ENCODE measurements around the gene CIDEA.
"Not testable (repeated sequence)": the region's sequence is repeated elsewhere in the genome, so short reads cannot be mapped to it uniquely, and the experiment has no call there.

The CIDEA gene, protein sequence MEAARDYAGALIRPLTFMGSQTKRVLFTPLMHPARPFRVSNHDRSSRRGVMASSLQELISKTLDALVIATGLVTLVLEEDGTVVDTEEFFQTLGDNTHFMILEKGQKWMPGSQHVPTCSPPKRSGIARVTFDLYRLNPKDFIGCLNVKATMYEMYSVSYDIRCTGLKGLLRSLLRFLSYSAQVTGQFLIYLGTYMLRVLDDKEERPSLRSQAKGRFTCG

DNA sequence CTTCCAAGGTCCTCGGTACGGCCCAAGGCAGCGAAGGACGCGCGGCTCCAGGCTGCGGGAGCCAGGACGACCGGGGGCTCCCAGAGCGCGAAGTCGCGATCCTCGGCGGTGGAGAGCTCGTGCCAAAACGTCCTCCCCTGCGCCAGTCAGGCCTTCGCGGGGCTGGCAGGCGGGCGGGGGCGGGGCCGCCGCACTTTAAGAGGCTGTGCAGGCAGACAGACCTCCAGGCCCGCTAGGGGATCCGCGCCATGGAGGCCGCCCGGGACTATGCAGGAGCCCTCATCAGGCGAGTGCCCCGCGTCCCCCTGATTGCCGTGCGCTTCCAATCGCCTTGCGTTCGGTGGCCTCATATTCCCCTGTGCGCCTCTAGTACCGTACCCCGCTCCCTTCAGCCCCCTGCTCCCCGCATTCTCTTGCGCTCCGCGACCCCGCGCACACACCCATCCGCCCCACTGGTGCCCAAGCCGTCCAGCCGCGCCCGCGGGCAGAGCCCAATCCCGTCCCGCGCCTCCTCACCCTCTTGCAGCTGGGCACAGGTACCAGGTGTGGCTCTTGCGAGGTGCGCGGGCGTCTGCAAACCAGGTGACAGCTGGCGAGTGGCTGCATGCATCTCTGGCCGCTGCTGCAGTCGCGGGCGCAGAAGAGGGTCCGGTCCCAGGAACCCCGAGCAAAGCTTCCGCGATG, at the start of gene CIDEA:
CIDEA (plus strand) TSS at position 226 of the 684 bp plus-strand sequence; CDS start at position 249, 23 bp downstream.
- DNase-seq = peak; percentile 71

DNA sequence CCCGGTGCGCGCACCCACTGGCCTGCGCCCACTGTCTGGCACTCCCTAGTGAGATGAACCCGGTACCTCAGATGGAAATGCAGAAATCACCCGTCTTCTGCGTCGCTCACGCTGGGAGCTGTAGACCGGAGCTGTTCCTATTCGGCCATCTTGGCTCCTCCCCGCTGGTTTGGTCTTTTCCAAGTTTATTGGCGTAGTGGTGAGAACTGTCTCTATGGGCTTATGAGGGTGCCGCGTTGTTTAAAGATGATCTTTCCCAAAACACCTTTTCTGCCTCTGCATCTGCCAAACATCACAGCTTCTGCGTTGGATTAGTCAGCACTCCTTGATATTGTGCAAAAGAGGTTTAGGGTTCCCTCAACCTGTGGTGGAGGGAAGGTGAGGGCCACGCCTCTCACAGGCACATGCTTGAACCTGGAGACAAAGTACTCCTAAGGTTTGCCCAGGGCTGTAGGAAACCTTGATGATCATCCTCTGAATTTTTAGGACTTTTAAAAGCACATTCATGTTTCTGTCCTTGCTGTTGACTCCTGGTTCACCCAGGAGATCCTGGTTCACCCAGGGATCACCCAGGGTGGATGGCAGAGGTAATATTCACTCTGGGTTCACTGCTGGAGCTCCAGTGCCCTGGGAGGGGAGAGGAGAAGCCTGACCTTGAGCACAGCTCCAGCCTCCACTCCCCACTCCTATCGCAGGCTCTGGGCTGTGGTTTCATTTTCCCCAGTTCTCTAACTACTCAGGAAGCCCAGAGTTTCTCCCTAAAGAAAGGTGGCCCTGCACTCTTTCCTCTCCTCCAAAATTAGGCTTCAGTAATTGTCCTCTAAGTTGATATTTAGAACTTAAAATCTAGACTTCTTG, 45.6 kb upstream of the CIDEA start:
- DNase-seq = not testable (repeated sequence)

DNA sequence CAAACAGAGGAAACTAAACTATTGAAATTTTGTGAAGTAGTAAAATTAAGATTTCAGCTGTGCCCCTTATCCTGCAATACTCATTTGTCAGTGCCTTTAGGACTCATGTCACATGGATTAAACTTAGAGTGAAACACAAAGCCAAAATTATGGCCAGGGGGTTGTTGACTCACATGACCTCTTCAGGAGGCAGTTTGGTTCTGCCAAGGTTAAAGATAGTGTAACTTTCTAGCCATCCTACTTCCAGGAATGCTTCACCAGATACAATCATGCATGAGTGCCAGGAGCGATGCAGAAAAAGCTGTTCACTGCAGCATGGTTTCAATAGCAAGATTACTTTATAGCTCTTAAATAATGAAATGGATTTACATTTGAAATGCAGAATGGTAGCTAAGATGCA, 41.9 kb upstream of the CIDEA start:
- not testable (repeated sequence) for DNase-seq

DNA sequence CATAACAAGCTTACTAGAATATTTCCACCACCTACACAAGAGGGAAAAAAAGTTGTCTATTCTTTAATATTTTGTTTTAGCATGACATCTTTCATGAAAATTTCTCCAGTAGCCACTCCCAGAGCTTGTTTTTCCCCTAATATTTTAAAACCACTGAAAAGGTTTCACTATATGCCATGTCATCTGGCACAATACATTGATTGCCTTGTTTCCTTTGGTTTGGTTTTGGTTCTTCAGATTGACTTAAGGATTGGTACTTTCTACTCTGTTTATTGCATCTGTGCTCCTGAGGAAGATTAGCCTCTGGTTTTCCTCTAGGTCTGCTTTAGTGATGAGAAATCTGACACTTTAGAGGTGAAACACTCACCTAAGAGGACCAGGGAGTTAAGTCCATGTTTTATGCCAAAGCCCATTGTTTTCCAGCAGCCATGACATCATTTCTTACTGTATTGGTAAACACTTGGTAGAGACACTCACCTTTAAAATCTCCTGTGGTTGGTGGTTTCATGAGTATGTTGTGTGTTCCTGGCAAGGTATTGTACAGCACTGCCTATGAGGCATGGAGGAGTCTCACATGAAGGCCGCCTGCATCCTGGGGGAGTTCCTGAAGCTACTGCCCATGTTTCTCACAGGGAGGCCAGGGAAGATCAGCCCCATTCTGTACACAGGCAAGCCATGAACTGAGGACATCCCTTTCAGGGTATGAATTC, 39.7 kb upstream of the CIDEA start:
- not testable (repeated sequence) for DNase-seq

DNA sequence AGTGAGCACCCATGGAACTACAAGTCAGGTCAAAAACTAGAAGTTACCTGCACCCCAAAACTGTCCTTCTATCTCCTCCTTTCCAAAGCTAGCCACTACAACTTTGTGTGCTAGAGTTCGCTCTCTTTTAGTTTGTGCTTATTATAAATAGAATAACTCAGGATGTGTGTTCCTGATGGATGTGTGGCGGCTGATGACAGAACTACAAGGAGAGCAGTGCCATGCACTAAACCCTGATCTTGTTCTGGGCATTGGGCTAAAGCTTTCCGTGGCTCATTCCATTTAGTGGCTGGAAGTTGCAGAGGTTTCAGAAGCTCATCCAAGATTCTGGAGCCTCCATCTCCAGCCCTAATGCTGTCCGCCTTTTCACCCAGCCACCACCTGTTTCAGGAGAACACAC, 37.7 kb upstream of the CIDEA start:
- DNase-seq = not testable (repeated sequence)

DNA sequence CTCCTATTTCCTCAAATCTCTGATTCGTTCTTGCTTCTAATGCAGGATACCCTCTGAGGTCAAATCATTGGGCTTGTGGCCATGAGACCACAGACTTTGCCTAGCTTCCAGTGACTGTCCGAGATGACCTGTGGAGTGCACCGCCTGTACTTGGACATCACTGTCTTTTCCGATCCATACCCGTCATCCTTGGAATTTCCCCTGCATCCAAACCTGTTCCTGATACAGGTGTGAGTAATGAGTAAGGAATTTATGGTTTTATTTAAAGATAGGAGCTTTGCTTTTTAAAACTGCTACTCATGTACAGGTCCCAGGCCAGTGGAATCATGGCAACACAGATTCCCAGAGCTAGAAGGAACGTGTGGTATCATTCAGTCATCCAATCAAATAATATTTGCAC, 35.6 kb upstream of the CIDEA start:
- DNase-seq = not testable (repeated sequence)

DNA sequence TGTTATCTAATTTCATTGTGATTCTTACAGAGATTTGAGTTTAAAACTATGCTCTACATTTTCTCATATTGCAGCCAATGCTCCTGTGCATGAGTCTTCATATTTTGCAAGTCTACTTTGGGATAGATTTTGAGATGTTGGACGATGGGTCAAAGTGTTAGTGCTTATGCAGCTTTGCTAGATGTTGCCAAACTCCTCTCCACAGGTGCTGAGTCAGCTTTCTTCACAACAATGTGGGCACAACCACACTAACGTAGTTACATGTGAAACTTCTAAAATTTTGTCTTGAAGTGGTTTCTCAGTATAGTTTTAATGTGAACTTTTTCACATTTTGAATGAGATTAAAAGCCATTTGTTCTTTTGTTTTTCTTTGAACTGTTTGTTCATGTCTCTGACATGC, 32.1 kb upstream of the CIDEA start:
- not testable (repeated sequence) for DNase-seq

DNA sequence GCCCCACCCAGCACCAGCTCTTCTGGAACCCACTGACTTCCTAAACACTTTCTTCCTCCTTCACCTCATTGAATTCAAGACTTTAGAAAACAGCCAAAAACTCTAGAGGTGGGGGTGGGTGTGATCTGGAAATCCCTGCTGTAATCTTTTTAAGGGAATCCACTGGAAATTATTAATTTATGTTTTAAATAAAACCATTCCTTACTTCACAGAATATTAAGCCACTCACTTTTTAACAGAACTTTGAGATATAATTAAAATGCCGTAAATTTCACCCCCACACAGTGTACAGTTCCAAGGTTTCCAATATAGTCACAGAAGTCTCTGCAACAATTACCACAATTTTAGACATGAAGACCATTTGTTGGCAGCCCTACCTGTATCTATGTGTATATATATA, 30.8 kb upstream of the CIDEA start:
- not testable (repeated sequence) for DNase-seq

DNA sequence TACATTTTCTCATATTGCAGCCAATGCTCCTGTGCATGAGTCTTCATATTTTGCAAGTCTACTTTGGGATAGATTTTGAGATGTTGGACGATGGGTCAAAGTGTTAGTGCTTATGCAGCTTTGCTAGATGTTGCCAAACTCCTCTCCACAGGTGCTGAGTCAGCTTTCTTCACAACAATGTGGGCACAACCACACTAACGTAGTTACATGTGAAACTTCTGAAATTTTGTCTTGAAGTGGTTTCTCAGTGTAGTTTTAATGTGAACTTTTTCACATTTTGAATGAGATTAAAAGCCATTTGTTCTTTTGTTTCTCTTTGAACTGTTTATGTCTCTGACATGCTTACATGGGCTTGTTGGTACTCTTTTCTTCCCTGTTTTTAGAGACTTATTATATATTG, 27.4 kb upstream of the CIDEA start:
- not testable (repeated sequence) for DNase-seq

DNA sequence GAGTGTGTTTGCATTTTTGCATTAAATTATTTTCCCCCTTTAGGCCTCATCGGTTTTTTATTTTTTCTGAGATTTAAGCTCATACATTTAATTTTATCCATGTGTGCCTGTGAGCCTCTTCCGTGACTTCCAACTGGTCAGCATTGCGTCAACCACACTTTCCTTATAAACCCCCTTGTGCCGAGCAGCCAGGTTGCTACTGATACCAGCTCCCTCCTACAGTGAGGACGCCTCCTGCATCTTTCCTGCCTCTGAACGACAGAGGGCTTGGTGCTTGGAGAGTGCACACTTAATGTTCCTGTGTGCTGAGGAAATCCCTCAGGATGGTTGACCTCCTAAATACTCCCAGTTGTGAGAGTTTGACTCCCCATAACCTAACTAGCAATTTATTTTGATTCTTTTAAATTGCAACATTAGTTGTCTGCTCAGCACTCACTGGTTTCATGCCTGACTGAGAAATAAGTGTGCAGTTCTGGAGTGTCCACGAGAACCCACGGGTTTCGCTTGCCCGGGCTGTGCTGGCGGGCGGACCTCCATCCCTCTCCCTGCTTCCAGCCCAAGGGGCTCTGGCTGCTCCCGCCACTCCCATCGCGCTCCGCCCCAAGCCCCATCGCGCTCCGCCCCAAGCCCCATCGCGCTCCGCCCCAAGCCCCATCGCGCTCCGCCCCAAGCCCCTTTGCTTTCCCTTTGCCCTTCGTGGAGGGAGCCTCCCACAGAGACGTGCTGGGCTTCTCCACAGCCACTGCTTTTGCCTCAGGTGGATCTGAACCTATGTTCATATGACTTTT, 26.6 kb upstream of the CIDEA start:
- peak; percentile 17 for DNase-seq

DNA sequence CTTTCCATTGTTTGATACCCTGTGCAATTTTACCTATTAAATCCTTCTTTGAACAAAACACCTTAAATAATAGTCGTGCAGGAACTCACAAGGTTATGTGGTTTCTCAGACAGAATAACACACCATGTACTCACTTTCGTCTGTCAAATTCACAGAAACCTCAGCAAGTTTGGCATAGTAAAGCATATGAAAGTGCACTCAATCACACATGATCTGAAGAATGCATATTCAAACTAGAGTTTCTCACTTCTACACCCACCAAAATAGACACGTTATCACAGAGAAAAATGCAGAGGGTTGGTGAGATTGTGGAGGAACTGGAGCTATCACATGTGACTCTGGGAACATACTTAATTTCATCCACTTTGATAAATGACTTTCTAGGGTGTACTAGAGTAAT, 25.9 kb upstream of the CIDEA start:
- not testable (repeated sequence) for DNase-seq

DNA sequence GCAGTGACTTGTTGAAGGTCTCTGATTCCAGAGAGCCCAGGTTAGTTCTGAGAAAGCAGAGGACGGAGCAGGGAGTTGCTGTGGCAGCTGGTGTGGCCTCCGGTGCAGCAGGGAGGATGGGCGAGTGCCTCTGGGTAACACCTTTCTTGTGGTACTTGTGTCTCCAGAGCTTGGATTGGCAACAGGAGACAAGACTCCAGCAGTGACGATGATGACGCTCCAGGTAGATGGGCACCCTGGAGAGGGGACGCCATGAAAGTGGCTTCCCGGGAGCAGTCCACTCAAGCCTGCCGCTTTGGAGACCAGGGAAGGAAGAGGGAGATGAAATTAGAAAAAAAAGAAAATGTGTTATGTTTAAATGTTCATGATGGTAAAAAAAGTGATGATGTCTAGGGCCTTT, 23.6 kb upstream of the CIDEA start:
- DNase-seq = not testable (repeated sequence)

DNA sequence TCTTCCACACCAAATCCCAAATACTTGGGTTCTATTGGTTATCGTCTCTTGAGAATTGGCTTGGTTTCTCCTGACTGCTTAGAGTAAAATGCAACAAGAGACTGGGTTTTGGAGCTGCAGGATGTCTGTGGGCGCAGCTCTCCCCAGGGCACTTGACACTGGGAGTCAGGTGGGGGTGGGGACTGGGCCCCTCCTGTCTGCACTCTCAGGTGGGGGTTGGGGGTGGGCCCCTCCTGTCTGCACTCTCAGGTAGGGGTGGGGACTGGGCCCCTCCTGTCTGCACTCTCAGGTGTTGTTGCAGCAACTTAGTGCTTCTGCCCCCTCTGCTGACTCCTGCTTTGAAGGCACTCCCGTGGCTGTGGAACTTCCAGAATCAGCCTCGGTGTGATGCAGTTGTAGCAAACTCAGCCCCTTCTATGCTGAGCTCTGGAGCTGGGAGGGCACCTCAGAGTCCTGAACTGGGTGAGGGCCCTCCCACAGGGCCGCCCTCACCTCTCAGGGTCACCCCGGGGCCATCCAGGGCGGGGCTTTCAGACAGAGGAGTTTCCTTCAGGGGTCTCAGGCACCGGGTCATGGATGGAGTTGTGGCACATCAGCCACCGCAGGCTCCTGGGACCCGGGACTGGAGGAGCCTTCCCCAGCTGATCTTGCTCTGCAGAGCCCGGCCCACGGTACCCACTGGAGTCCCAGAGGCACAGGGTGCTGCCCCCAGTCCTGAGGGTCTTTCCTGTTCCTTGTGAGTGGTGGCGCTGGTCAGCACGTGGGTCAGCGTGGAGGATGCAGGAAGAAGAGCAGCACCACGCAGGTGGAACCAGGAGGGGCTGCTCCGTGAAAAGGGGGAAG, 22.9 kb upstream of the CIDEA start:
- no peak for DNase-seq

DNA sequence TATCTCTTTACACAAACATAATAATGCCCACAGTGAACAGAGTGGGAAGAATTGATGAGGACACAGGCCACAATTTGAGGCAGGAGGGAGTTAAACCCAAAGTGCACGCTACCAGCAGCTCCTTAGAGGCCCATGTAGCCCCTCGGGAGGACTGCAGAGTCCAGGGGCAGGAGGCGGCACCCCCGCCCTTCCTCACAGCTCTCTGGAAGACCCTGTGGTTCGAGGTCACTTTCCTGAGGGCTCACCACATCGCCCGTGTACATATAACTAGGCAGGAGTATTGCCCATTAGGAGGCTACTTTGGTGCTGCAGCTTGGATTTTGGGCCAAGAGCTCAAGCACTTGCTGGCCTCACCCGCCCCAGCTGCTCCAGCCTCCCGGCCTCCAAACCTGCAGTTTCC, 22.2 kb upstream of the CIDEA start:
- no peak for DNase-seq

DNA sequence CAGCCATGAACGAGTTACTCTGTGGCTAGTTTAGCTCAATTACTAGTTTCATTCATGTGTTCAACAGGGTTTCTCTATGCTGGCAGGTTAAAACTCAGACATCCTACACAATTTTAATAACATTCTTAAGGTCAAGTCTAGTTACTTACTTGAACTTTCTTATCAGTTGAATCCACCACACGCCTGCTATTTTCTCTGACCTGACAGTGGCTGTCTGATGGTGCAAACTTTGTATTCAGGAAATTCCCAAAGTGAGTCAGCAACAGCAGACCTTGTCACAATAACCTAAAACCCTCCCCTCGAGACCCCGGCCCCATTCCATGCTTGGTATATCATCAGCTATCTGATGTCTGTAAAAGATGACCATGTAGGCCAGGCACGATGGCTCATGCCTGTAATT, 20.8 kb upstream of the CIDEA start:
- no peak for DNase-seq

DNA sequence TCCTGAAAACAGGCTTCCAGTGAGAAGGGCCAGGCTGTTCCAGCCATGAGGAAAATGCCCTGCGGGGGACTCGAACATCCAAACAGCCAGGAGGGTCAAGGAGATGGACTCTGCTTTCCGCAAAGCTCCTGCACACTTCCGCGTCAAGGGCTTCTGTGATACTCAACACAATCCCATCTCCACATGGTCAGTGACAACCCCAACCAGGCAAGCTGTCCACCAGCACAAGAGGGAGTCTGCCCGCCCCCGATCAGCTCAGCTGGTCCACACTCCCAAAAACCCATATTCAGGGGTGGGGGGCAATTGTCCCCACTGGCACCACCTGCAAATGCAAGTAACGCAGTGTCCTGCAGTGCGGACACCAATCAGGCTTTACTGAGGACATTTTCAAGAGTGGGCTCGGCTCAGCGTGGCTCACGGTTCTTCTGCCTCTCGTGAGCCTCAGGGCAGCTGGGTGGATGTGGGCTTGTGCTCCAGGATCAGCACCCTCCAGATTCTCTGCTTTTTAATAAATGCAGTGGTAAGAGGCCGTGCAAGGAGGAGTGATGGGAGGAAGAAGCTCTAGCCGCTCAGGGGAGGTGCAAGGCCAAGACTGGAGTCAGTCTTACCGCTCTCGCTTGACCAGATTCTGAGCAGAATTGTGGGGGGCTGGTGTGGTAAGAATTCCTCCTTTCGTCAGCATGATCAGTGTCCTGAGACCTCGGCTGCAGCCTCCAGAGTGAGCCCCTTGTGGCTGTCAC, 19.5 kb upstream of the CIDEA start:
- DNase-seq = no peak

DNA sequence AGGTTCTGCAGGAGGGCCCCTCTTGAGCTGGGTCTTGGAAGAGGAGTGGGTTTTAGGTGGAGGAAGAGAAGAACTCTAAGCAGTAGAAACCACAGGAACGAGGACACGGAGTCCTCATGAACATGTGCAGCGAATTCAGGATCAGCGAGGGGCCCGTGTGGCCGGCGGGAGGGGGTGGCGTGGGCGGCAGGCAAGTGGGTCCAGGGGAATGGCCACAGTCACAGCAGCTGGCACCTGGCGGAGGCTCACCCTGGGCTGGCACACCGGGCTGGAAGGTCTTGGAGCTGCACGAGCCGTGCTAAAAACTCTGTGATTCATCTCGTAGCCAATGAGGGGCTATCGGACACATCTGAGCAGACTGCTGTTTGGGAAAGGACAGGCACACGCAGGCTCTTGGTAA, 18.0 kb upstream of the CIDEA start:
- no peak for DNase-seq

DNA sequence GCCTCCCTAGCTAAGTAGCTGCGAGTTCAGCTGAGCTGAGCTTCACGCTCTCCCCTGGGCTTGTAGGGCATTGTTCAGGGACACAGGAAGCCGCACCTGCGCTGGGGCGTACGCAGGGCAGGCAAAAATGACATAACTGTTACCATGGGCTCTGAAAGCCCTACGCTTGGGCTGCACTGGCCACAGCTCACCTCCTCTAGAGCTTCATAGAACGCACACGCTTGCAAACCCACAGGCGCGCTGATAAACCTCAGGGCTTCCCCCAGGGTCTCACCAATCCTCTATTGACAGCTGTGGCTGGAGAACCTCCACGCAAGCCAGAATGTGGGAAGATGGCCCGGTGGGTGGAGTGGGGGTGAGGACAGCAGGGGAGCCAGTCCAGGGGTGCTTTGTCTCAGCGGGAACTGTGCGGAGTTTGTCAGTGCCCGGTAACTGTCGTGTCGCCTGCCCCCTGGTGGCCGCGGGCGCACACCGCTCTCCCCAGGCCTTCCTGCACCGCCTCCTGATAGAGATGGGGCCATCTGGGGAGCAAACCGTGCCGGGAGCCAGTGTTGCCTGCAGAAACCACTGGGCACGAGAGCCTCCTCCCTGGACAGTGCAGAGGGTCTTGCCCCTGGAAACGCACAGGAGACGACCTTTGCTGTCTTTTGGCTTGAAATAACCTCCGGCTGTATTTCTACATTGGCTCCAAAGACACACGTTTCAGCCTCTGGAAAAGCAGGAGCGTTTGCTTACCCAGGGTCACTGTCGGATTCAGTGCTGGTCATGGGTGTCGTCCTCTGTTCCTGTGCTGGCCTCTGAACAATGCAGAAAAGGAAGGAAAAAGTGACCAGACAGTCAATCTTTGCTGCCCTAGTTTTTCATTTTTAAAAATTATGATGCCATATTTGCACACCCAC, 17.0 kb upstream of the CIDEA start:
- peak; percentile 85 for DNase-seq

DNA sequence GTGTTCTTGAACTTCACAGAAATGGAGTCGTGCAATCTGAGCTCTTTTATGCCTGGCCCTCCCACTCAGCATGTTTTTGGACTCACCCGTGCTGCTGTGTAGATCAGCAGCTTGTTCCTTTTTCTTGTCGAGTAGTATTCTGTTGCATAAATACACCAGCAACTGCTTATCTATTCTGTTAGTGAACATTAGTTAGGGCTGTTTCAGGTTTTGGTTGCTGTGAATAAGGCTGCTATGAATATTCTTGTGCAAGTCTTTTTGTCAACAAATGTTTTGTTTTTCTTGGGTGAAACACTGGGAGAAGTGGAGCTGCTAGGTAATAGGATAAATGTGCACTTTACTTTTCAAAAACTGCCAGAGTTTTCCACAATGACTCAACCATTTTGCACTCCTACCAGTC, 15.3 kb upstream of the CIDEA start:
- DNase-seq = no peak
